ENCODE data around the gene C5orf52. TPM values are rescaled to one million over a fixed set of nuclear protein-coding genes. Genes with fewer than 3 reads are reported as not detected.
"Not testable (repeated sequence)": the region's sequence is repeated elsewhere in the genome, so short reads cannot be mapped to it uniquely, and the experiment has no call there.

C5orf52 gene
- total RNA-seq, 1 donor from 2014 or later: not detected

- ATAC-seq (ENCODE audit: poor library complexity): no peak
- intact Hi-C loops (cut with DNase I): loop anchor here (10.0 kb wide), 1 partner anchor 139 kb away; the partner anchor contains the start of gene ADAM19
Measured at GRCh38 chr5:157713830-157714595, 42.7 kb downstream of the C5orf52 start.

GRCh38 chr5:157714596-157714864 is 43.2 kb downstream of the C5orf52 start:
- no peak for ATAC-seq (ENCODE audit: poor library complexity)
- intact Hi-C loops (cut with DNase I): loop anchor here (10.0 kb wide), 1 partner anchor 140 kb away; the partner anchor contains the start of gene ADAM19
- DNase-seq: no peak

More at GRCh38 chr5:157713830-157714595, 42.7 kb downstream of the C5orf52 start:
- no peak for DNase-seq

- ATAC-seq (ENCODE audit: poor library complexity): peak; percentile 98
- no peak for DNase-seq
- intact Hi-C loops (cut with DNase I): loop anchor here (5.0 to 10.0 kb wide), 2 partner anchors 144 to 286 kb away; partner anchors contain the start of gene ADAM19
Measured at GRCh38 chr5:157718519-157718918, 47.2 kb downstream of the C5orf52 start.

- ATAC-seq (ENCODE audit: poor library complexity): no peak
- intact Hi-C loops (cut with DNase I): loop anchor here (5.0 to 10.0 kb wide), 2 partner anchors 144 to 287 kb away; partner anchors contain the start of gene ADAM19
- DNase-seq: no peak
Measured at GRCh38 chr5:157719245-157719644, 47.9 kb downstream of the C5orf52 start.

GRCh38 chr5:157721159-157721558 is 49.8 kb downstream of the C5orf52 start:
- ATAC-seq (ENCODE audit: poor library complexity): no peak
- intact Hi-C loops (cut with DNase I): no loop called here
- DNase-seq: no peak

GRCh38 chr5:157722895-157723294 is 51.6 kb downstream of the C5orf52 start:
- DNase-seq; intact Hi-C loops (cut with DNase I); ATAC-seq (ENCODE audit: poor library complexity): not testable (repeated sequence)

GRCh38 chr5:157726607-157727006 is 55.3 kb downstream of the C5orf52 start:
- ATAC-seq (ENCODE audit: poor library complexity); DNase-seq; intact Hi-C loops (cut with DNase I): not testable (repeated sequence)

- ATAC-seq (ENCODE audit: poor library complexity); DNase-seq; intact Hi-C loops (cut with DNase I): not testable (repeated sequence)
Measured at GRCh38 chr5:157727858-157728257, 56.5 kb downstream of the C5orf52 start.

Other genes starting within 250 kb of the C5orf52 start
- gene NIPAL4, start 211.3 kb upstream of the C5orf52 start, total RNA-seq: not detected
- 8.4 TPM for gene ADAM19, start 95.8 kb upstream of the C5orf52 start, total RNA-seq
- gene SOX30, start 19.1 kb upstream of the C5orf52 start, total RNA-seq: 0.13 TPM
- gene THG1L, start 59.9 kb downstream of the C5orf52 start, total RNA-seq: 4.1 TPM
- gene LSM11, start 72.2 kb downstream of the C5orf52 start, total RNA-seq: 1.3 TPM
- 55.5 TPM for gene CLINT1, start 187.6 kb downstream of the C5orf52 start, total RNA-seq

Measured in Right ventricle myocardium superior (tissue), 1 donor.